Activated CD8-positive, alpha-beta T cell treated with anti-CD3 and anti-CD28 coated beads, Interleukin-2, amount 10 ng/mL, durations not matched to agents 7 days and 5 days (primary cell): Measurements from ENCODE around the gene MAPK13. TPM values are rescaled to one million over a fixed set of nuclear protein-coding genes. Genes with fewer than 3 reads are reported as not detected.

Experiments
- ATAC-seq: fragments of 150-1000 bp; cut with Tn5 transposase; one replicate; pipeline ENCODE4 v1.10.0; 2021; ENCODE audit warnings: moderate library complexity
- CTCF ChIA-PET: fragments of 350-600 bp; sonication (Branson Sonifier 250); formaldehyde crosslinking; loops from one replicate; lab custom pipeline; 2021; ENCODE audit warnings: antibody characterized with exemption; lab: Charles Lee
- POLR2A ChIA-PET: fragments of 350-600 bp; sonication (Branson Sonifier 250); formaldehyde crosslinking; loops from one replicate; lab custom pipeline; 2021; ENCODE audit warnings: antibody characterized with exemption; lab: Charles Lee
- DNase-seq: peaks from one replicate; pipeline ENCODE4 v3.0.0-alpha.2; 2020
- H3K27ac Mint-ChIP-seq: one replicate; pipeline ENCODE4 v1.8.0; 2021; ENCODE audit warnings: mild to moderate bottlenecking, mixed read lengths
- H3K27me3 Mint-ChIP-seq: one replicate; pipeline ENCODE4 v1.8.0; 2021; ENCODE audit warnings: low read depth, mixed read lengths
- H3K36me3 Mint-ChIP-seq: one replicate; pipeline ENCODE4 v1.8.0; 2021; ENCODE audit warnings: low read depth, mixed read lengths
- H3K4me1 Mint-ChIP-seq: one replicate; pipeline ENCODE4 v1.8.0; 2021; ENCODE audit warnings: low read depth, mixed read lengths
- H3K4me3 Mint-ChIP-seq: one replicate; pipeline ENCODE4 v1.8.0; 2021; ENCODE audit warnings: mild to moderate bottlenecking, mixed read lengths
- H3K9me3 Mint-ChIP-seq: one replicate; pipeline ENCODE4 v1.8.0; 2022; ENCODE audit warnings: mixed read lengths; ENCODE audit not compliant: insufficient read depth
- total RNA-seq, 2 experiments: library from RNA; stranded (reverse); gene quantifications; one replicate each; pipeline ENCODE4 v1.2.3, GENCODE V29; 2021

MAPK13 gene
- total RNA-seq, 2 experiments from 2014 or later, result 42.6 to 43.5 TPM

GRCh38 chr6:36150283-36150682, 20.0 kb downstream of the MAPK13 start:
- POLR2A ChIA-PET, result no interaction called here
- peak overlapping the region; percentile 21 for H3K27ac Mint-ChIP-seq
- CTCF ChIA-PET, result interaction anchor here (0.6 to 0.9 kb wide), 3 partner anchors 11 to 152 kb away, joined by 3 read pairs; no protein-coding TSS in a partner anchor
- H3K9me3 Mint-ChIP-seq, result peaks cover 17% of the 10 kb centered on the region
- ATAC-seq (no peak), DNase-seq (no peak)
- H3K36me3 Mint-ChIP-seq, result peaks cover 3% of the 10 kb centered on the region
- no peak overlapping the region for H3K4me3 Mint-ChIP-seq
- peaks cover 20% of the 10 kb centered on the region for H3K4me1 Mint-ChIP-seq
- H3K27me3 Mint-ChIP-seq, result no peaks in the 10 kb centered on the region

- CTCF ChIA-PET, result no interaction called here
- H3K27ac Mint-ChIP-seq, result no peak overlapping the region
Observed at GRCh38 chr6:36154286-36154685, 24.0 kb downstream of the MAPK13 start.

GRCh38 chr6:36155662-36156061, 25.3 kb downstream of the MAPK13 start:
- H3K27me3 Mint-ChIP-seq, result no peaks in the 10 kb centered on the region
- H3K9me3 Mint-ChIP-seq, result peaks cover 10% of the 10 kb centered on the region
- no peak for DNase-seq
- CTCF ChIA-PET, result interaction anchor here (1.0 to 1.1 kb wide), 2 partner anchors 29 to 147 kb away, joined by 3 read pairs; no protein-coding TSS in a partner anchor
- H3K36me3 Mint-ChIP-seq, result peaks cover 10% of the 10 kb centered on the region
- H3K4me3 Mint-ChIP-seq, result no peak overlapping the region
- no peak for ATAC-seq
- H3K27ac Mint-ChIP-seq, result no peak overlapping the region
- POLR2A ChIA-PET, result no interaction called here
- peaks cover under 1% of the 10 kb centered on the region for H3K4me1 Mint-ChIP-seq

More at GRCh38 chr6:36154286-36154685, 24.0 kb downstream of the MAPK13 start:
- Mint-ChIP-seq H3K27me3 (no peaks in the 10 kb centered on the region), H3K9me3 (peaks cover 10% of the 10 kb centered on the region), H3K36me3 (peaks cover 4% of the 10 kb centered on the region), H3K4me3 (no peak overlapping the region), H3K4me1 (peaks cover 9% of the 10 kb centered on the region)
- POLR2A ChIA-PET, result no interaction called here
- peak; percentile 7 for DNase-seq
- no peak for ATAC-seq

- ChIA-PET CTCF (no interaction called here), POLR2A (no interaction called here)
- H3K4me3 Mint-ChIP-seq, result no peak overlapping the region
- H3K9me3 Mint-ChIP-seq, result peaks cover 10% of the 10 kb centered on the region
- no peak for ATAC-seq
- H3K27ac Mint-ChIP-seq, result no peak overlapping the region
- H3K36me3 Mint-ChIP-seq, result peaks cover 10% of the 10 kb centered on the region
- no peaks in the 10 kb centered on the region for H3K27me3 Mint-ChIP-seq
- DNase-seq, result peak; percentile 9
- H3K4me1 Mint-ChIP-seq, result no peaks in the 10 kb centered on the region
Observed at GRCh38 chr6:36160147-36160760, 29.9 kb downstream of the MAPK13 start.

- H3K27me3 Mint-ChIP-seq, result no peaks in the 10 kb centered on the region
- peaks cover 25% of the 10 kb centered on the region for H3K4me1 Mint-ChIP-seq
- no peak for DNase-seq
- peak; percentile 53 for ATAC-seq
- H3K4me3 Mint-ChIP-seq, result peak overlapping the region; percentile 3
- CTCF ChIA-PET, result interaction anchor here (0.8 to 1.3 kb wide), 3 partner anchors 20 to 38 kb away, joined by 3 to 4 read pairs (median 3); no protein-coding TSS in a partner anchor
- POLR2A ChIA-PET, result no interaction called here
- no peaks in the 10 kb centered on the region for H3K9me3 Mint-ChIP-seq
- peak overlapping the region; percentile 74 for H3K27ac Mint-ChIP-seq
- H3K36me3 Mint-ChIP-seq, result peaks cover 5% of the 10 kb centered on the region
Observed at GRCh38 chr6:36169023-36170007, 39.0 kb downstream of the MAPK13 start.

GRCh38 chr6:36170704-36171103, 40.4 kb downstream of the MAPK13 start:
- H3K9me3 Mint-ChIP-seq, result no peaks in the 10 kb centered on the region
- H3K4me1 Mint-ChIP-seq, result peaks cover 25% of the 10 kb centered on the region
- peaks cover 8% of the 10 kb centered on the region for H3K36me3 Mint-ChIP-seq
- H3K27ac Mint-ChIP-seq, result no peak overlapping the region
- H3K4me3 Mint-ChIP-seq, result no peak overlapping the region
- ATAC-seq (no peak), DNase-seq (no peak)
- ChIA-PET POLR2A (interaction anchor here (1.0 to 1.7 kb wide), 2 partner anchors 39 to 1282 kb away, joined by 3 to 10 read pairs; partner anchors contain the start of gene TAF11), CTCF (interaction anchor here (0.7 to 1.8 kb wide), 2 partner anchors 20 to 38 kb away, joined by 3 to 10 read pairs; no protein-coding TSS in a partner anchor)
- H3K27me3 Mint-ChIP-seq, result no peaks in the 10 kb centered on the region

- Mint-ChIP-seq H3K9me3 (peaks cover 1% of the 10 kb centered on the region), H3K36me3 (peaks cover 8% of the 10 kb centered on the region), H3K27me3 (no peaks in the 10 kb centered on the region), H3K4me3 (no peak overlapping the region), H3K27ac (peak overlapping the region; percentile 21), H3K4me1 (peaks cover 25% of the 10 kb centered on the region)
- ChIA-PET POLR2A (interaction anchor here (0.6 to 1.7 kb wide), 3 partner anchors 40 to 1283 kb away, joined by 3 to 10 read pairs (median 4); partner anchors contain the start of gene TAF11), CTCF (interaction anchor here (0.7 to 1.8 kb wide), 8 partner anchors 8 to 169 kb away, joined by 3 to 10 read pairs (median 4); no protein-coding TSS in a partner anchor)
- ATAC-seq (peak; percentile 86), DNase-seq (no peak)
Observed at GRCh38 chr6:36171573-36171972, 41.3 kb downstream of the MAPK13 start.

GRCh38 chr6:36177166-36177565, 46.9 kb downstream of the MAPK13 start:
- H3K27me3 Mint-ChIP-seq, result no peaks in the 10 kb centered on the region
- ChIA-PET POLR2A (no interaction called here), CTCF (no interaction called here)
- ATAC-seq (peak; percentile 23), DNase-seq (no peak)
- peaks cover 23% of the 10 kb centered on the region for H3K9me3 Mint-ChIP-seq
- no peak overlapping the region for H3K4me3 Mint-ChIP-seq
- H3K4me1 Mint-ChIP-seq, result peaks cover 8% of the 10 kb centered on the region
- H3K27ac Mint-ChIP-seq, result no peak overlapping the region
- H3K36me3 Mint-ChIP-seq, result peaks cover 24% of the 10 kb centered on the region

- H3K9me3 Mint-ChIP-seq, result peaks cover 23% of the 10 kb centered on the region
- peaks cover 3% of the 10 kb centered on the region for H3K27me3 Mint-ChIP-seq
- ATAC-seq (no peak), DNase-seq (no peak)
- H3K36me3 Mint-ChIP-seq, result peaks cover 24% of the 10 kb centered on the region
- peaks cover 8% of the 10 kb centered on the region for H3K4me1 Mint-ChIP-seq
- no peak overlapping the region for H3K27ac Mint-ChIP-seq
- ChIA-PET CTCF (interaction anchor here (1.3 kb wide), 1 partner anchor 83 kb away, joined by 3 read pairs; no protein-coding TSS in a partner anchor), POLR2A (interaction anchor here (1.3 kb wide), 1 partner anchor 58 kb away, joined by 4 read pairs; no protein-coding TSS in a partner anchor)
- no peak overlapping the region for H3K4me3 Mint-ChIP-seq
Observed at GRCh38 chr6:36178544-36178943, 48.2 kb downstream of the MAPK13 start.

GRCh38 chr6:36180126-36180525, 49.8 kb downstream of the MAPK13 start:
- H3K9me3 Mint-ChIP-seq, result peaks cover 23% of the 10 kb centered on the region
- peaks cover 3% of the 10 kb centered on the region for H3K27me3 Mint-ChIP-seq
- peaks cover 8% of the 10 kb centered on the region for H3K4me1 Mint-ChIP-seq
- DNase-seq (no peak), ATAC-seq (no peak)
- H3K27ac Mint-ChIP-seq, result no peak overlapping the region
- no peak overlapping the region for H3K4me3 Mint-ChIP-seq
- ChIA-PET POLR2A (no interaction called here), CTCF (no interaction called here)
- H3K36me3 Mint-ChIP-seq, result peaks cover 24% of the 10 kb centered on the region

- H3K9me3 Mint-ChIP-seq, result no peaks in the 10 kb centered on the region
- ChIA-PET CTCF (no interaction called here), POLR2A (no interaction called here)
- H3K27me3 Mint-ChIP-seq, result peaks cover 3% of the 10 kb centered on the region
- no peak overlapping the region for H3K4me3 Mint-ChIP-seq
- no peaks in the 10 kb centered on the region for H3K36me3 Mint-ChIP-seq
- ATAC-seq, result no peak
- no peak for DNase-seq
- H3K4me1 Mint-ChIP-seq, result no peaks in the 10 kb centered on the region
- H3K27ac Mint-ChIP-seq, result no peak overlapping the region
Observed at GRCh38 chr6:36184311-36184710, 54.0 kb downstream of the MAPK13 start.
